WTC11 (cell line): Measurements from ENCODE around the gene DMD.

Experiments
- ATF2 ChIP-seq: sonication (generic); formaldehyde crosslinking; IDR thresholded peaks from 2 replicates; pipeline ENCODE4 v1.8.1; 2022; ENCODE audit warnings: low read depth, missing genetic modification reagents, borderline replicate concordance
- CREB1 ChIP-seq: sonication (generic); formaldehyde crosslinking; IDR thresholded peaks from 2 replicates; pipeline ENCODE4 v1.8.0; 2023; ENCODE audit warnings: mild to moderate bottlenecking, missing genetic modification reagents
- CTCF ChIP-seq: fragments of 200-600 bp; IDR thresholded peaks from 2 replicates; pipeline ENCODE4 v1.8.0; 2022; ENCODE audit warnings: antibody characterized with exemption
- E2F1 ChIP-seq: sonication (generic); formaldehyde crosslinking; IDR thresholded peaks from 2 replicates; pipeline ENCODE4 v1.8.0; 2022; ENCODE audit warnings: mild to moderate bottlenecking, missing genetic modification reagents
- ELF4 ChIP-seq: sonication (generic); formaldehyde crosslinking; IDR thresholded peaks from 2 replicates; pipeline ENCODE4 v1.8.1; 2022; ENCODE audit warnings: low read depth, mild to moderate bottlenecking, moderate library complexity, missing genetic modification reagents
- ESRRA ChIP-seq: sonication (generic); formaldehyde crosslinking; IDR thresholded peaks from 2 replicates; pipeline ENCODE4 v1.8.1; 2022; ENCODE audit warnings: mild to moderate bottlenecking, missing genetic modification reagents, borderline replicate concordance
- ETV6 ChIP-seq: sonication (generic); formaldehyde crosslinking; IDR thresholded peaks from 2 replicates; pipeline ENCODE4 v1.8.1; 2022; ENCODE audit warnings: mild to moderate bottlenecking, missing genetic modification reagents
- KAT7 ChIP-seq: sonication (generic); formaldehyde crosslinking; IDR thresholded peaks from 2 replicates; pipeline ENCODE4 v1.8.1; 2023; ENCODE audit warnings: missing genetic modification reagents, mild to moderate bottlenecking, borderline replicate concordance
- NFE2L1 ChIP-seq: sonication (generic); formaldehyde crosslinking; IDR thresholded peaks from 2 replicates; pipeline ENCODE4 v1.8.1; 2023; ENCODE audit warnings: missing genetic modification reagents
- NFYB ChIP-seq: sonication (generic); formaldehyde crosslinking; conservative IDR thresholded peaks from 2 replicates; pipeline ENCODE4 v1.8.0; 2022; ENCODE audit warnings: low read depth, missing genetic modification reagents
- NR3C1 ChIP-seq: sonication (generic); formaldehyde crosslinking; conservative IDR thresholded peaks from 2 replicates; pipeline ENCODE4 v1.8.1; 2023; ENCODE audit warnings: low read depth, mild to moderate bottlenecking, missing genetic modification reagents
- SMAD3 ChIP-seq: sonication (generic); formaldehyde crosslinking; IDR thresholded peaks from 2 replicates; pipeline ENCODE4 v1.8.0; 2022; ENCODE audit warnings: missing genetic modification reagents, mild to moderate bottlenecking, borderline replicate concordance
- ZNF512 ChIP-seq: sonication (generic); formaldehyde crosslinking; IDR thresholded peaks from 2 replicates; pipeline ENCODE4 v1.8.1; 2022; ENCODE audit warnings: missing genetic modification reagents, borderline replicate concordance

GRCh38 chrX:31445542-31445941 lies 1765.8 kb downstream of the DMD start:
- TF ChIP-seq NFE2L1 (CRISPR knock-in tag) (no peak), CTCF (no peak), ATF2 (CRISPR knock-in tag) (no peak), NR3C1 (CRISPR knock-in tag) (no peak), CREB1 (no peak), ETV6 (no peak), ZNF512 (no peak), SMAD3 (CRISPR knock-in tag) (no peak), ESRRA (no peak), ELF4 (CRISPR knock-in tag) (no peak), E2F1 (CRISPR knock-in tag) (no peak), KAT7 (CRISPR knock-in tag) (no peak), NFYB (CRISPR knock-in tag) (no peak)
